NCI-H187 treated with DMSO at 0.1 percent for 48 hours (cell line): Measurements from ENCODE around the gene PTPRN2.

Experiments
- DNase-seq: peaks from one replicate; lab custom pipeline; 2025; lab: John Stamatoyannopoulos, UW

The PTPRN2 gene

DNA sequence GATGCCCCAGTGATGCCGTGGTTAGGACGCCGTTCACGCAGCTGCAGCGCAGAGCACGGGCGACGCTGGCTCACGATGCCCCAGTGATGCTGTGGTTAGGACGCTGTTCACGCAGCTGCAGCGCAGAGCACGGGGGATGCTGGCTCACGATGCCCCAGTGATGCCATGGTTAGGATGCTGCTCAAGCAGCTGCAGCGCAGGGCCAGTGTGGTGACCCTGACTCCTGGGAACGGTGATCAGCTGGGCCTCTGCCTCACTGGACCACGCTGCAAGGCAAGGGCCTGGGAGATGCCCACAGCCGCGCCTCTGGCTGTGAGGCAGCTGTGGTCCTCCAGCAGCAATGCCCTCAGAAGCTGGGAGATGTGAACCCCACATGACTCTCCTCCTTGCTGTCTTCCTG lies 970.2 kb downstream of the PTPRN2 start:
- no peak for DNase-seq

DNA sequence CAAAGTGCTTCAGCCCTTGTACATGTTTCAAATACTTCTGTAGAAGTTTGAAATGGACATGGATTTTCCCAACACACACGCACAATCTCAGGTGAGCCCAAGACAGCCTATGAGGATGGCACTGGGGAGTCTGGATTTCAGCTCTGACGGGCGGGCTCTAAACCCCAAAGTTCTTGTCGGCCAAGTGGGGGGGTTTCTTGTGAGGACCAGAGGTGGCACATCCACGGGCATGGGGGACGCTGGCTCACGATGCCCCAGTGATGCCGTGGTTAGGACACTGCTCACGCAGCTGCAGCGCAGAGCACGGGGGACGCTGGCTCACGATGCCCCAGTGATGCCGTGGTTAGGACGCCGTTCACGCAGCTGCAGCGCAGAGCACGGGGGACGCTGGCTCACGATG lies 970.7 kb downstream of the PTPRN2 start:
- no peak for DNase-seq

DNA sequence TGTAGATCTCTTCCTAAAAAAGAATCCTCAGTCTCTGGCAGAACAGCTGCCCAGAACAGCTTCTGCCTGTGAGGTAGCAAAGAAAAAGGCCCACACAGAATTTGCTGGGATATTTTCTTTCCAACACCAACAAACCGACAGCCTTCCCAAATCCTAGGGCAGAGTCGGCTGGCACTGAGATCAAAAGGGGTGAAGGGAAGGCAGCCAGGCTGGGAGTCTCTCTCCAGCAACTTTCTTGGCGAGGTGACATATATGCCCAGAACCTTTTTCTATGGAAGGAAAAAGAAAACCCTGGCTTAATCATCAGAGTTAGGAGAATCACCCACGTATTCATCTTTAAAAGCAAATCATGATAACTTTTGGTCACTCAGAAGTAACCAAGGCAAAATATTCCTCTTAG lies 971.2 kb downstream of the PTPRN2 start:
- no peak for DNase-seq

DNA sequence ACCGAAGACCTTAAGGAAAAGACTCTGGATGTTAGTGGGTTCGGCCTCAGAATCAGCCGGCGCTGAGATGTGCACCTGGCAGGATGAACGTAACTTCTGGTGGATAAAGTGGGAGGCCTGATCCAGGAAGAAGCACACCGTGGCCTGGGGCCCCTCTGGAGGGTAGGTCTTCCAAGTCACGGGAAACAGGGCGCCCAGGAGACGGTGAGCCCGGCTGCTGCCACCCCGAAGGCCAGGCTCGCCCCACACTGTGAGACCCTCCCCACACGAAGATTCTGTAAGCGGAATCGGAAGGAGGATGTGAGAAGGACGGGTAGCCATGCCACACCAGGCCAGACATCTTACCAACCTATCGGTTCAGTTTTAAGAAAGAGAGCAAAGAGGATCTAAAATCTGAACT lies 971.8 kb downstream of the PTPRN2 start:
- no peak for DNase-seq

DNA sequence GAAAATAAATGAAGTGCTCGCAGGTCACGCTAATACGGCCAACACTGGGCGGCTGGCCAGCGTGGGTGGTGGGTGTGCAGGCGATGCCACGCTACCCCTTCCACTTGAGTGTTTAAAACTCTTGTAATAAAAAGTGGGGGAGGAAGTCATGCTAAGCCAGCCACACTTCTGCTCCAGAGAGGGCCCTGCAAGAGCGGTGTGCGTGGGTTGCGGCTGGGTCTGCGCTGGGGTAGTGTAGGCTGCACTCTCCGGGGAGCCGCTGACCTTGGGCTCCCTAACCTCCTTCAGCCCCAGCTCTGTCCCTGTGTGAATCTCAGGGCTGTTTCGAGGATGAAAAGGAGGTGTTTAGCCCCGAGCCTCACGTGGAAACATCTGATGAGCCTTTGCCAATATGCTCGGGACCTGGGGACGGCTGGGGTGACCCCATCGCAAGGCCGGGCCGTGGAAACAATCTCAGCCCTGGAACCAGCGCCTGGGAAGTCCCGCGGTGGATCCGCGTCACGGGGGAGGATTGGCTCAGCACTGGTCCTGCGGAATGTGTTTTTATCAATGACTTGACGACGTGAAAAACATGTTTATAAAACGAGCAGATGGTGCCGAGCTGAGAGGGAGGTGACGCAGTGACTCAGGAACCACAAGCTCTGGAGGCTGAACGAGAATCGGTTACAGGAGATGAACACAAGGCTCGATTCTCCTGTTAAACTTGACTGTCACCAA lies 972.4 kb downstream of the PTPRN2 start:
- DNase-seq: no peak

DNA sequence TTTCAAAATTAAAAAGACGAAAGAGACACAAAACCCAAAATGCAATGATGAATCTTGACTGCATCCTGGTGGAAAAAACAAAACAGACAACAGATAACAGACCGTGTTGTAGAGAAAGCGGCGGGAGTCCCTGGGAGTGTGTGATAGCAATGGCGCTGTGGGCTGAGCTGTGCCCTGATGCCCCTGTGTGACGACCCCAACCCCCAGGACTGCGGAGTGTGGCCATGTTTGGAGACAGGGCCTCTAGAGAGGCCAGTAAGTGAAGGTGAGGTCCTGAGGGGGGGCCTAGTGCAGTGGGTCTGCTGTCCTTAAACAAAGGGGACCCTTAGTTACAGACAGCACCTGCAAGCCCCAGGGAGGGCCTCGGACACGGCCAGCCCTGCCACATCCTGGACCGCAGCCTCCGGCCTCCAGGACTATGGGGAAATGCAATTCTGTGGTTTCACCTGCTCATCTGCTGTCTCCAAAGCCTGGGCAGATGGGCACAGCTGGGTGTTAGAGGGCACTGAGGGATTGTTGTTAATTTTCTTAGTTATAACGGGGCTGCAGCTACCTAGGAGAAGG lies 973.1 kb downstream of the PTPRN2 start:
- DNase-seq: no peak

DNA sequence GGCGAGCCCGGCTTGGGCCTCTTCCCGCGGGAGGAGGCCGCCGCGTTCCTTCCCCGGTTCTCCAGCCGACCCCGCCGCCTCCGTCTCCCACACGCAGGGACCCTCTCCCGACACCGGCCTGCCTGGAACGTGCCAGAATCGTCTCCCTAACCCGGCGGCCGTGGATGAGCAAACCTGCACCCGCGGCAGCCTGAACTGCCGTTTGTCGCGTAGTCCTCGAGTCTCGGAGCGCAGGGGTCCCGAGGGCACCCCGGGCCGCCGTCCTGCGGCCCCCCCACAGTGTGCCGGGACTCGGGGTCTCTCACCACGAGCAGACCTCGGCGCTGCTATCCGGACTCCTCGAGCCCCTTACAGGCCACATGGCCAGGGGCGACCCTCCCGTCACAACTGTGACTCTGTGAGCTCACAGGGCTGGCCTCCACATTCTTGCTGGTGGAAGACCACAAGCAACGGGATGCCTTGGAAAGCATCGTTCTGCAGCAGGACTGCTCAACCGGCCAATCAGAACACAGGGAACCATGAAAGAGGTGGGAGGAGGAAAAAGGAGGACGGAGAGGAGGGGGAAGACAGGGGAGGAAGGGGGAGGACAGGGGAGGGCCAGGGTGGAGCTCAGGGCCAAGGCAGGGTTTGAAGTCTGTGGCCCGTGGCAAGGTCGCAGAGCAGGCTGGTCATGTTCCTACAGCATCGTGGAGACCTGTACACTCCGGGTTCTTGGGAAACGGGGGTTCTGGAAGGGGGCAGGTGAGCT lies 973.9 kb downstream of the PTPRN2 start:
- DNase-seq: no peak

DNA sequence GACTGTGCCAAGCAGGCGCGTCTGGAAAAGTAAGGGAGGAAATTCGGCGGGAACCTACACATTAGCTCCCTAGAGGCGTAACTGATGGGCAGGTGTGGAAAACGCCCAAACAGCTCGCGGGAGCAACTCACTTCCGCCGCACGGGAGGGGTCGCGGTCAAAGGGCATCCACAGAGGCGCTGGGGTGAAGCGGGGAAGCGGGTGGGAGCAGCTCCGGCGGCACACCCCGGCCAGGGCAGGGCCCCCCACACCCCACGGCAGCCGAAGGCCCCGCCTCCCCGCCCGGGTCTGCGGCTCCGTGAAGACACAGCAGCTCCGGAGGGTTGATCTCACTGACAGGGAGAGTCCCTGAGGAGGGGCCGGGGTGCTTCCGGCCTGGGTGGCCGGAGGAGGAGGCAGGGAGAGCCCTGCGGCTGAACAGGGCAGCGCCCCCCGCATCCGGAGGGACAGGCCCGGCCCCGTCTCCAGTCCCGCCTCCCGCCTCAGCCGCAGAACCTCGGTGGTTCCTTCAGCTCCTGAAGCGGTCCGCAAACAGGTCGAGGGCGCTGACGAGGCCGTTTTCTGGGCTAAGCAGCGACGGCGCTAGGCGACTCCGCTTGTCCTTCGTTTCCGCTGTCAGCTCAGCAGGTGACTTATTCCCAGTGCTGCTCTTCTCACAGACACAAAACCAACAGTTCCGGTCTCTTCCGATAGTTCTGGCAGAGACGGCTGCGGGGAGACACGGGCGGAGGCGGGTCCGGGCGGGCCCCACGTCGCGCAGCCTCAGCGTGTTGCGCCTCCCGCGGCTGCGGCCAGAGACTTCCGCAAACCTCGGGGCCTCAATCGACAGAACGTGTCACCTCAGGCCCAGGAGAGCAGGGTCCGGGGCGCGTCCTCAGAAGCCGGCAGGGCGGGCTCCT lies 974.7 kb downstream of the PTPRN2 start:
- DNase-seq: no peak

DNA sequence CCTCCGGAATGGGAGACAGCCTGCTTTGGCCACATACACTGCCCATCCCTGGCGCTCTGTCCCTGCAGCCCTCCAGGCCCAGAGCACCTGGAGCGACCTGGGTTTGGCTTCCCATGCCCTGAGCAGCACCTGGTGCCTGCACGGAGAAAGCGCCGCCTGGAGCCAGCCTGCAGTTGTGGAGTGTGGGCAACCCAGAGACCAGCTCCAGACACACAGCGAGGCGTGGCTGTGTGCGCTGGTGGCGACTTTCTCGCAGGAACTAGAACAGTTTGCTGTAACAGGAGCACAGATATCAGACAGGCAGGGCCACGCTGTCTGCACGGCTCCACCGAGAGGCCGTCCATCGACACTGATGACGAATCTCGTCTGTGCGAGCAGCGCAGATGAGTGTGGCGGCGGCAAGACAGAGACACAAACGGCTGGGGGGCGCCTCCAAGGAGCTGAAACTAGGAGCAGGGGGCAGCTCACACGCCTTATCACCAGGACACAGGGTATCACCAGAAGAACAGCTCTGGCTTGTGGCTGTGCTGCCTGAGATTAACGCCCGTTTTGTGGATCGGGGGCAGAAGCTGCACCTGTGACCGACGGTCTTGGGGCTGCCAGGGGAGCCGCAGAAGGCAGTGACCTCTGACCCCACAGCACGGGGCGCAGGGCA lies 975.5 kb downstream of the PTPRN2 start:
- DNase-seq: no peak

DNA sequence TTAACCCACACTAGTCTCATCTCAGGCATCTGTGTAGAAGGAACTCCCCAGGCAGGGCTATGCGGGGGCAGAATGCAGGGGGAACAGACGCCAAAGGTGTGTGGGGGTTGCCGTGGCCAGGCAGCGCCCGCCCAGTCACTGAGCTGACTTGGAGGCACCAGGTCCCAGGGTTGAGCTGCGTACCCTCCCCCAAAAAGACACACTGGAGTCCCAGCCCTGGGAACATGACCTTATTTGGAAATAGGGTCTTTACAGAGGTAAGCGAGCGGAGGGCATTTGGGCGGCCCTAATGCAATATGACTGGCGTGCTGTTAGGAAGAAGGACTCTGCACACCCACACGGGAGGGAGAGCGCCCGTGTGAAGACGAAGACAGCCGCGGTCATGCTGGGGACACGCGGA lies 976.3 kb downstream of the PTPRN2 start:
- DNase-seq: no peak

DNA sequence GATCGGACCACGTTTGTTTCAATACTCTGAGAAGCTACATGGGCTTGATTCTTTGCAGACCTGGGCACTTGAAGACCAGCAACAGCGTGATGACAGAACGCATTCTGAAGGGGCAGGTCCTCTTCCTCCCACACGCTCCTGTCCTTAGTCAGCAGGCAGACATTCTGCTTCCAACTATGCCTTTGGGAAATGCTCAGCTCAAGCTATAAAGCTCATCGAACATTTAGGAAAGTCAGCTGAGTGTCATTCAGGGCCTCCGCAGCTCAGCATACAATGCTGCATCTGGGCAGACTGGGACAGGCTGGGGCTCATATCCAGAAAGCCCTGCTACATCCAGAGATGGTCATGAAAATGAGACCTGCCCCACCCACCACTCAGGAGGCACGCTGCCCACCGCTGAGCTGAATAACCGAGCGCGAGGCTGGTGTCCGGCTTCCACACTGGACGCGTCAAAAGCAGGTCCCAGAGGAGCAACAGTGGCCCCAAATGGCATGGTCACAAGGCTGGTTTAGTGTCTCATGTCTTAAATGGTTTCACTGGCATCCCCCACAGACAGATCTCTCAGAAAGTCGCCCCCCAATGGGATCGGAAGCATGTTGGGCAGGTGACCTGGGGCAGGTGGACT lies 976.8 kb downstream of the PTPRN2 start:
- no peak for DNase-seq

DNA sequence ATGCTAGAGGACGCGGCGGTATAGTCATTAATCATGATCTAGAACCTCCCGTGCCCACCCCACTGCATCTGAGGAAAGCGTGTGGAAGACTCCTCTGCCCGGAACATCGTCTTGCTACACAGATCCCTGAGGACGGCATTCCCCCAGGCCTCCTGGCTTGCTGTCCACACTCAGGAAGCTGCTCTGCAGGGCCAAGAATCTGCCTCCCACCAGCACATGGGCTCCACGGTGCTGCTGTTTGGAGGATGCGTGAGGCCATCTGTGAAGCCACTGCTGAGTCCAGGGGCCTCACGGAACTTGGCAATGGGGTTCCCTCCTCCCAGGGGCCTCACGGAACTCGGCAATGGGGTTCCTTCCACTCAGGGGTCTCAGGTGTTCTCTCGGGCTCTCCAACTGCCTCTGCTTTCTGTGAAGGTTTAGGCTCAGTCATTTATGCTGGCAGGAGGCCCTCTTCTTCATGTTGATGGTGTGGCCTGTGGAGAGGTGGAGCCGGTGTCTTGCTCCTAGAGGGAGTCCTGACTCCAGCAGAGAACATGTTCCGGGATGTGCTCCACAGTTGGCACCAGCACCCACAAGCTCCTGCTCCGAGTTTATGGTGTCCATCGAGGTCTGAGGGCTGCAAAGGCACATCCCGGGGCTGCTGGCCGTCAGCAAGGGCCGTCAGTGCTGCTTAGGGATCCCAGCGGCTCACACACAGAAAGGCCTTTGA lies 977.5 kb downstream of the PTPRN2 start:
- DNase-seq: no peak

DNA sequence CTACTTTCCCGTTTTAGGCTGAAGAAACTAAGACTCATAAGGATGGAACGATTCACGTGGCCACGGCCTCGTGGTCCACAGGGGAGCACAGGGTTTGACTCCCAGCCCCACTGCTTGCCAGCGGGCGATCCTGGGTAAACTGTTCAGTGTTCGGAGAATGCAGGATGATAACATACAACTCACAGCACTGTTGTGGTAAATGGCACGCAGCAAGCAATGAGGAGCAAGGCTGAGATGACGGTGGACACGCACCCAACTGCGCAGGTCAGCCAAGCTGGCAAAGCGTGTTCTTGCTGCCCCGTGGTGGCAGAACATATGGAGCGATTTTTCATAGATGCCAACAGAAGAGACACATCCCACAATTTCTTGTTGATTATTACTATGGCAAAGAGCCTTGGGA lies 978.1 kb downstream of the PTPRN2 start:
- no peak for DNase-seq

DNA sequence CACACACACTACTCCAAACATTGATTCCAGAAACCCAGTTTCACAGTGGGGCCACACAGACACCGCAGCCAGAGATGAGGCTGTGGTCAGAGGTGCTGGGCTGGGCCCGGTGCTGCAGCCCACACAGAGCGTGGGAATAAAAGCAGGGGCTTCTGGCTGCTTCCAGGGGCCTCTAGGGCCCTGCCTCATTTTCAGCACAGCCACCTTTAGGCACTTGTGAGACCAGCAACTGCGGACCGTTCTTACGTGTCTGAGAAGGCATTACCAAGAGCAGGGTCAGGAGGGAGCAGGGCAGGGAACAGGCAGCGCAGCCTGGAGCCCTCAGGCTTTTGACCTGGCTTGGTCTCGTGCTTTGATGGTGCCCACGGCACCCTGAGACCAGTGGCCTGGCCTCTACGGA lies 980.4 kb downstream of the PTPRN2 start:
- DNase-seq: no peak

DNA sequence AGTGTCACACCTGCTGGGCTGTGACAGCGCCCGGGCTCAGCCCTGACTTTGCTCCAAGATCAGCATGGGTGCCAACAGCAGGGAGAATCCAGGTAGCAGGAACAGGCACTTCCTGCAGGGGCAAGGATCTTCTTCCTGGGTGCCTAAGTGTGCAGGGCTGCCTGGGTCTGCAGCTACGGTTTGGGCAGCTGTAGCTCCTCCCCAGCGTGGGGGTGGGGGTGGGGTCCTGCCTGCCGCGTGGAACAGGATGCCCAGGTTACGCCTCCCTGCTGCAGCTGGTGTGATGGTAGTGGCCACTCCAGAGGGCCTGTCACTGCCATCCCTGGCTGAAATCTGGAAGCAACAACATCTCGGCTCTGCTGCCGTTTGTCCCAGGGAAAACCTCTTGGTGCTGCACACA lies 981.5 kb downstream of the PTPRN2 start:
- DNase-seq: no peak

DNA sequence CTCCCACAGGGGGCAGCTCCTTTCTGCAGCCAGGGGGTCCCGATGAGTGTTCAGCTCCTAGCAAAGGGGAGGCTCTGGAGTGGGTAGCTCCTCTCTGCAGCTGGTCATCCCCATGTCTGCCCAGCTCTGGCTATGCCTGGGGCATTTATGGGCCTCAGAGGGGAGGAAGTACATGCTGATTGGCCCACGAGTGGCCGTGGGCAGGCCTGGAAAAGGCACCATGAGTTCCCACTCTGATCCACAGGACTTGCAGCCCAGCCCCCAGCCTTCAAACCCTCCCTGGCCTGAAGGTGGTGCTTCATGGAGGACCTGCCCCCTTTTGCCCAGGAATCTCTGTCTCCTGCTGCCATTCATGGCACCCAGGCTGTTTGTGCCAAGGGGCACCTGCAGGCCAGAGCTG lies 982.0 kb downstream of the PTPRN2 start:
- no peak for DNase-seq

DNA sequence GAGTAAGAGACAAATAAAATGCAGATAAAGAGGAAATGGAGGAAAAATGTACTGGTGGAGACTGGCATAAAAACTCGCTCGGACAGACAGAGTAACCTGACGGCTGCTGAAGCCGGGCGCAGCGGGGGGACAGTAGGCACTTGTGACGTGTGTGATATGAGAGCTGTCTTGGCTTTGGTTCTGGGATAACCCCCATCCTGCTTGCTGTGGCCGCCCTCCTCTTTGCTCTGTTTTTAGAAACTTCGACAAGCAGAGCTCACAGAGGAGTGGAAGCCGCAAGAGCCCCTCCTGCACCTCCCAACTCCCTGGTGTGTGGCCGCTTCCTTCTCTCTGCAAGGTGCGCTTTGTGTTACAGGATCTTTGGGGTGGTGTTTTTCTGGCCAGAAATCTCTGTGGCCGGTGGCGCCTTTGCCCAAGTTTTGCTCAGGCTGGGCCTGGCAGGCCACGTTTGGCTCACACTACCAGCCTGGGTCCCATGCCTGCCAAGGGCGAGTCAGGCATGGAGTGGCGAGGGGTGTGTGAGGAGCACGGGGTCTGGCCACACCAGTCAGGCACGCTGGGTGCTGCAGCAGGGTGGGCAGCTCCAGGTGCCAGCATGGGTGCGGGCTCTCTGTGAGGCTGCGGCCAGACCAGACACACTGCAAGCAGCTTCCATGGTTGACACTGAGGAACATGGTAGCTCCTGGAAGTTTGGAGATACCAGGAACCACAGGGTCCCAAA lies 982.8 kb downstream of the PTPRN2 start:
- DNase-seq: no peak

DNA sequence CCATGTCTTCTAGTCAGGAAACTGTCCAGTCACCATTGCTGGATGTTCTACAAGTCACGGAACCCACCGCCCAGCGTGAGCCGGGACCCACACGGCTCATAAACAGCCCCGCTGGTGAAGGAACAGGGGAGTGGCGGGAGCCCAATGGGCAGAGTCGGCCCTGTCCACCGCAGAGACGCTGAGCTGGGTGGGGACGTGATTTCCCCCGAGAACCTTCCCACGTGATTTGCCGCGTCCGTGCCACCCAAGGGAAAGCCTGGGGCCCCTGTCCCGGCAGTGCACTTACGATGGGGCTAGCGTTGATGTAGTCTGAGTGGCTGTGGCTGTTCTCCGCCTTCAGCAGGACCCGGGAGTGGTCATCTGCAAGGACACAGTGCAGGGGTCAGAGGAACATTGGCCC lies 983.9 kb downstream of the PTPRN2 start:
- no peak for DNase-seq

DNA sequence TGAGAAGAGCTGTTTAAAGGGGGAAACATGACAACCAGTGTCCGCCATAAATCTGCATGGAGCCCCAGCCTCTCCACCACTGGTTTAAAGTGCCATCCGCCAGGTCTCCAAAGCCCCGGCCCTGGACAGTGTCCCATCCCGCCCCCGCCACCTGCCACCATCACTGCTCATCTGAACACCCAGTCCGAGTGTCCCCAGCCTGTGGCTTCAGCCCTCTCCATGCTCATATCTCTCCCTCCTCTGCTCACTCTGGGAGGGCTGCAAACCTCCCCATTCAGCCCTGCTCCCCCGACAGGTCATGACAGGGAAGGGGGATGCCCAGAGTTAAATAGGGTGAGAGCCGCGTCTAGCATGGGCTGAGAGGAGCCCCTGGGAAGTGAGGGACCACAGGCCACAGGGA lies 984.6 kb downstream of the PTPRN2 start:
- DNase-seq: no peak

DNA sequence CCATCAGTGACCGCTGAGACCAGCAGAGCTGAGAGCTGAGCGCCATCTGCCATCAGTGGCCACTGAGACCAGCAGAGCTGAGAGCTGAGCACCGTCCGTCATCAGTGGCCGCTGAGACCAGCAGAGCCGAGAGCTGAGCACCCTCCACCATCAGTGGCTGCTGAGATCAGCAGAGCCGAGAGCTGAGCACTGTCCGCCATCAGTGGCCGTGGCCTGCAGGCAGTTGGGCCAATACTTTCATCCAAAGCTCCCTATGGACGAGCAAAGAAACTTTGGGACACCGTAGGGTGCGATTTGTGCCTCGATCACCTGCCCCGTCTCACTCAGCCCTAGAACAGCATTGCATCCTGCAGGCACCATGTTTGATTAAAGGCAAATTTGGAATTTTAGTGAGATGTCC lies 985.0 kb downstream of the PTPRN2 start:
- no peak for DNase-seq
